OCI-LY1 (cell line): Measurements from ENCODE around the gene KCNE1.
"Not testable (repeated sequence)": the region's sequence is repeated elsewhere in the genome, so short reads cannot be mapped to it uniquely, and the experiment has no call there.

ENCODE experiments used
- EZH2 ChIP-seq: fragments of 200-600 bp; sonication (generic), shearing (Covaris generic); IDR thresholded peaks from 2 replicates; pipeline ENCODE4 v1.8.0; 2017; ENCODE audit warnings: borderline replicate concordance, mixed run types, mild to moderate bottlenecking, antibody characterized with exemption, low read length, moderate library complexity, mixed read lengths
- TF ChIP-seq, protein P1 (sequence below): fragments of 200-600 bp; sonication (generic), shearing (Covaris generic); IDR thresholded peaks from 2 replicates; pipeline ENCODE4 v1.5.1; 2017; ENCODE audit warnings: mild to moderate bottlenecking, antibody characterized with exemption, low read length, moderate library complexity, mixed read lengths

DNA sequence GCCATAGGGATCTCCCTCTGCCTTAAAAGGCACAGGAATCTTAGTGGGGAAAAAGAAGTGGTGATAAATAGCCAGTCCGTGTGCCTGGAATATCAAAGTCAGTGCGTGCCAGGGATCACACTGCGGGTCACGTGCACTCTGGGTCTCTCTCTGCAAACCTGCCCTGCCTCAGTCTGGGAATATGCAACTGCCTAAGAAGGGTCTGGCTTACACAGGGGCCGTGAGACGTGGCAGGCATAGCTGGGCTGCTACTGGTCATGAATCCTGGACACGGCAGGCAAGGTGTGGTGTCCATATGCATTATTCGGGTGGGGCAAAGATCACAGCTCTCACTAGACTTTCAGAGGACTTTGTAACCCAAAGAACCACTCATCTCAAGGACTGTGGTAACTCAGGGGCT is 65.0 kb downstream of the KCNE1 start:
- not testable (repeated sequence) for TF ChIP-seq EZH2
- TF ChIP-seq, protein P1, sequence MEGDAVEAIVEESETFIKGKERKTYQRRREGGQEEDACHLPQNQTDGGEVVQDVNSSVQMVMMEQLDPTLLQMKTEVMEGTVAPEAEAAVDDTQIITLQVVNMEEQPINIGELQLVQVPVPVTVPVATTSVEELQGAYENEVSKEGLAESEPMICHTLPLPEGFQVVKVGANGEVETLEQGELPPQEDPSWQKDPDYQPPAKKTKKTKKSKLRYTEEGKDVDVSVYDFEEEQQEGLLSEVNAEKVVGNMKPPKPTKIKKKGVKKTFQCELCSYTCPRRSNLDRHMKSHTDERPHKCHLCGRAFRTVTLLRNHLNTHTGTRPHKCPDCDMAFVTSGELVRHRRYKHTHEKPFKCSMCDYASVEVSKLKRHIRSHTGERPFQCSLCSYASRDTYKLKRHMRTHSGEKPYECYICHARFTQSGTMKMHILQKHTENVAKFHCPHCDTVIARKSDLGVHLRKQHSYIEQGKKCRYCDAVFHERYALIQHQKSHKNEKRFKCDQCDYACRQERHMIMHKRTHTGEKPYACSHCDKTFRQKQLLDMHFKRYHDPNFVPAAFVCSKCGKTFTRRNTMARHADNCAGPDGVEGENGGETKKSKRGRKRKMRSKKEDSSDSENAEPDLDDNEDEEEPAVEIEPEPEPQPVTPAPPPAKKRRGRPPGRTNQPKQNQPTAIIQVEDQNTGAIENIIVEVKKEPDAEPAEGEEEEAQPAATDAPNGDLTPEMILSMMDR, result not testable (repeated sequence)
